GM19372 (cell line): ENCODE data around the gene TTC6.

ENCODE experiments used
- ATAC-seq: cut with Tn5 transposase; IDR thresholded peaks from one replicate; pipeline ENCODE4 v1.9.1; 2021; ENCODE audit warnings: mild to moderate bottlenecking, low read depth, moderate library complexity; ENCODE audit not compliant: unreplicated experiment

TTC6 gene

DNA sequence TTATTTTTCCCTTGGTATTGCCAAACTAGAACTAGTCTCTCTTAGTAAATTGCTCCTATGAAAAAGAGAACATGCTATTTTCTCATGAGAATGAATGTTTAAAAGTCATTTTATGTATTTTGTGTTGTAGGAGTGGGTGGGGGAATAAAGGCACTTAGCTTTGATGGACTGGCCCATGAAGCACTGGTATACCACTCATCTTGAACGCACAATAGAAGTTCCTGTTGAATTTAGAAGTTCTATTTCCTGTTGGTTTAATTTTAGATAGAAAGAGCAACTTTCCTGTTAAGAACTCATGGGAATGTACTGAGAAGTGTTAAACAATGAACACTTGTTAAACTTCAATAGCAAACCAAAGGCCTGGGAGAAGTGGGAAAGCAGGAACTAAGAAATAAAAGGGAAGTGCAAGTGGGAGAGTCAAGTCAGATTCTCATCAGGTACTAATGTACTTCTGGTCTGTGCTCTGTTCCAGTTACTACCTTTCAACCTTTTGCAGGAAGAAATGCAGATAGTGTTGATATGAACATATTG is 23.1 kb downstream of the TTC6 start:
- ATAC-seq, result no peak

- ATAC-seq, result no peak
These were observed 25.4 kb downstream of the TTC6 start for GRCh38 chr14:37620856-37621255.

GRCh38 chr14:37622231-37622923 is 26.9 kb downstream of the TTC6 start:
- no peak for ATAC-seq

DNA sequence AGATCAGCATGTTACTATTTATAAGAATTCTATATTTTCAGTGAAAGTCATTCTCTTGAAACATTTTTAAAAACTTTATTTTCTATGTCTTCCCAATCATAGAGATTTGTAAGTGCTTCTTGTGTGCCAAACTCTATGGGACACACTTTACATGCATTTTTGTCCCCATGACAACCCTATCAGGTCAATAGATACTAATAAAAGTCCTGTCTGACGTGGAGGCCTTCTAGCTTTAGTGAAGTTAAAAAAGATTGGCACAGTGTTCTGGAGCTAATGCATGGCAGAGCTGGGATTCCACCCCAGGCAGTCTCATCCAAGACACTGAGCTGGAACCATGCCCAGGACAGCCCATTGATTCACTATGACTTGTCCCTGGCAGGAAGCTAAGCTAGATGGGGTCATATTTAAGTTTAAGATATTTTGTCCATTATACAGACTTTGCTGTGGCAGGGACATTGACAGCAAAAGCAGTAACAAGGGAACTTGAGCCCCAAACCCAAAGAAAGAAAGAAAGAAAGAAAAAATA is 28.1 kb downstream of the TTC6 start:
- ATAC-seq, result no peak

- no peak for ATAC-seq
These were observed 28.5 kb downstream of the TTC6 start for GRCh38 chr14:37623971-37624370.

DNA sequence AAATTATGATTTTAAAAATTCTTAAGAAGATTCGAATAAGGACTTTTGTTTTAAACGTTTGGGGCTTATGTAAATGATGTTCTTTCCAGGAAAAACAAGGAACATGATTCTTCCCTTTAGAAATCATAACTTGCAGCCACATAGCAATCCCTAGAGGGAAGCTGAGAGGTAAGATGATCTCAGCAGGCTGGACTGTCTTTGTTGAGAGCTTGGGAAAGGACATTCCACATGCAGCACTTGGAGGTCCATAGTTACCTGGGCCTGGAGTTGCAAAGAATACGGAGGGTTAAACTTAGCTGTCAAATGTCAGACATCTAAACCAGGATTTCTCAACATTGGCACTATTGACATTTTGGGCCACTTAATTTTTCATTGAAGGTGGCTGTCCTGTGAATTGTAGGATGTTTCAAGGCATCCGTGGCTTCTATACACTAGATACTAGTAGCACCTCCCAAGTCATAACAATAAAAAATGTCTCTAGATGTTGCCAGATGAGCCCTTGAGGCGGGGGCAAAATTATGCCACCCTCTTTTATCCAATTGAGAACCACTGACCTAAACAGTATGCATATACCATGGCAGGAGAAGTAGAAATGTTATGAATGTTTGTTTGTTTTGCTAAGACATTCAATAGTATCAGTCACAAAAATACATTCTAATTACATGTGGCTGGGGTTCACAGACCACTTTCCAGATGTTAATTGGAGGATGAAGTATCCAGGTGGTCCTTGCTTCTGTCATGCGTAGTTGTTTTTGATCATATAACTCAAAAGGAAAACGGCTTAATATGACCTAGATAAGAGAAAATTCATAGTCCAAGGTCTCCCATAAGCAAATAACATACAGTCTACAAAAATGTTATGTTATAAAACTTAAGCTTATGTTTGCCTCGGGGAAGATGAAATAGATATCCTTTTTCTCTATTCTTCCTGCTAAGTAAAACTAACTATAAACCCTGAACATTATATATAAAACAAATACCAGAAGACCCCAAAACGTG is 30.5 kb downstream of the TTC6 start:
- ATAC-seq, result no peak

DNA sequence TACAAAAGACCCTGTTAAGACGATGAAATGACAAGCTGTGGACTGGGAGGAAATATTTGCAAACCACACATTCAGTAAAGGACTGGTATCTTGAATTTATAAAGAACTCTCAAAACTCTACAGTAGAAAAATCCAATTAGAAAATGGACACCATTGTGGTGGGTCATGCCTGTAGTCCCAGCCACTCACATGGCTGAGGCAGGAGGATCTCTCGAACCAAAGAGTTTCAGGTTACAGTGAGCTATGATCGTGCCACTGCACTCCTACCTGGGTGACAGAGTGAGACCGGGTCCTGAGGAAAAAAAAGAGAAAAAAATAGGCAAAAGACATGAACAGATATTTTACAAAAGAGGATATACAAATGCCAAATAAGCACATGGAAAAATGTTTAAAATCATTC is 41.9 kb downstream of the TTC6 start:
- ATAC-seq, result no peak

DNA sequence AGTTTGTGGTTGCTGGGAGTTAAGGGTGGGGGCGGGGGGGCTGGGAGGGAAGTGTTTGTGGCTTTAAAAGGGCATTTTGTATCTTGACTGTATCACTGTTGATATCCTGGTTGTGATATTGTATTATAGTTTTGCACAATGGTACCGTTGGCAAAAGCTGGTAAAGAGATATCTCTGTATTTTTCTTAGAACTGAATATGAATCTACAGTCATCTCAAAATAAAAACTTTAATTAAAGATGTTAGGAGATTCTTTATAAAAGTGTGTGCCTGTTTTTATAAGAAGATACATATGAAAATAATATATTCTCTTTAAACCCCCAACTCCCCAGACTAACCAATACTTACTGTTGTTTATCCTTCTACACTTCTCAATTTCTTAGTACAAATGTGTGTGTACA is 43.2 kb downstream of the TTC6 start:
- ATAC-seq, result no peak

GRCh38 chr14:37641117-37641516 is 45.7 kb downstream of the TTC6 start:
- ATAC-seq, result no peak

GRCh38 chr14:37642125-37642524 is 46.7 kb downstream of the TTC6 start:
- ATAC-seq, result no peak

- ATAC-seq, result no peak
These were observed 48.3 kb downstream of the TTC6 start for GRCh38 chr14:37643701-37644100.
